KG1 (cell line): ENCODE results near the gene GSS.

ENCODE experiments used
- DNase-seq: peaks from one replicate; lab custom pipeline; 2025; lab: John Stamatoyannopoulos, UW

GSS gene

DNA sequence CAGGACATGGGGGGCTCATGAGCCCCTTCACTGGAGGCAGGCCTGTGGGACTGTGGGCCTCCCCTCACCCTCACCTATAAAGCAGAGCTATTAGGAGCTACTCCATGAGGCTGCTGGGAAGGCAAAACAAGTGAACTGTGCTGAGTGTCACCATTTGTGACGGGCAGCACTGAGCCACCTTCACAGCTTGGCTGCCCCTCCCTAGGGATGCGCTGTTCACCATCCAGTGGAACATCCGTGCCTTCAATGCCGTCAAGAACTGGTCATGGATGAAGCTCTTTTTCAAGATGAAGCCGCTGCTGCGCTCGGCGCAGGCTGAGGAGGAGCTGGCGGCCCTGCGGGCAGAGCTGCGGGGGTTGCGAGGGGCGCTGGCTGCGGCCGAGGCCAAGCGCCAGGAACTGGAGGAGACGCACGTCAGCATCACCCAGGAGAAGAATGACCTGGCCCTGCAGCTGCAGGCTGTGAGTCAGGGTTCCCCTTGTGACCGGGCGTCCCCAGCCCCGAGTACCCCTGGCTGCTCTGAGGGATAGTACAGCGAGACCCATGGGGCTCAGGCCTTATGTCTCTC lies 38.4 kb upstream of the GSS start:
- no peak for DNase-seq

DNA sequence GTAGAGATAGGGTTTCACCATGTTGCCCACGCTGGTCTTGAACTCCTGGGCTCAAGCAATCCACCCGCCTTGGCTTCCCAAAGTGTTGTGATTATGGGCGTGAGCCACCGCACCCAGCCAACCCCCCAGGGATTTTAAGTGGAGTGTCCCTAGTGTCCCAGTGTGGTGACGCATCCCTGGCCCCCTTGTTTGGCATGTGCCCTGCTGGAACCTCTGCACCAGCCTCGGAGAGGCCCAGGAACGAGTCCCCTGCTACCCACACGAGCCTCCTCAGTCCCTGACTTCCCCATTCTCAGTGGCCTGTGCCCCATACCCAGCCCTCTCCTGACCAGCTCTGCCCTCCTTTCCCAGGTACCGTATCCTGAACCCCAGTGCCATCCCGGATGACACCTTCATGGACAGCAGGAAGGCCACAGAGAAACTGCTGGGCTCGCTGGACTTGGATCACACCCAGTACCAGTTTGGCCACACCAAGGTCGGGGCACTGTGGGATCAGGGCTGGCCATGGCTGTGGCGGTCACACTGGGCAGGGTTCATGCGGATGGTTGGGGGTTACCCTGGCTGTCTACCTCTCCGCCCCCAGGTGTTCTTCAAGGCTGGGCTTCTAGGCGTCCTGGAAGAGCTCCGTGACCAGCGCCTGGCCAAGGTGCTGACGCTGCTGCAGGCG lies 37.3 kb upstream of the GSS start:
- DNase-seq, result no peak

GRCh38 chr20:34990661-34991214 lies 35.1 kb upstream of the GSS start:
- no peak for DNase-seq

DNA sequence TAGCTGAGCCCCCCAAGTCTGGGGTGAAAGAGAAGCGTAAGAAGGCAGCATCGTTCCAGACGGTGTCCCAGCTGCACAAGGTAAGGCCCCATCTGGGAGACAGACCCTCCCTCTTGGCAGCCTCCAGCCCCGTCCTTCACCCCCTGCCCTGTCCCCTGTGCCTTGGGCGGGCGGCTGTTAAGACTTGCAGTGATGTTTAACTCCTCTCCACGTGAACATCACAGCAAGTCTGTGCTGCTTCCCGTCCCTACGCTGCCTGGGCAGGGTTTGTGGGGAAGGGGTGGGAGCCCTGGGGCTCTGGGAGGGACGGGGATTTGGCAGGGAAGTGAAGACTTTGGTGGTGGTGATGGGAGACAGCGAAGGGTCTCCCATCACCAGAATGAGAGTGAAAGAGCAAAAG lies 34.6 kb upstream of the GSS start:
- DNase-seq, result no peak

DNA sequence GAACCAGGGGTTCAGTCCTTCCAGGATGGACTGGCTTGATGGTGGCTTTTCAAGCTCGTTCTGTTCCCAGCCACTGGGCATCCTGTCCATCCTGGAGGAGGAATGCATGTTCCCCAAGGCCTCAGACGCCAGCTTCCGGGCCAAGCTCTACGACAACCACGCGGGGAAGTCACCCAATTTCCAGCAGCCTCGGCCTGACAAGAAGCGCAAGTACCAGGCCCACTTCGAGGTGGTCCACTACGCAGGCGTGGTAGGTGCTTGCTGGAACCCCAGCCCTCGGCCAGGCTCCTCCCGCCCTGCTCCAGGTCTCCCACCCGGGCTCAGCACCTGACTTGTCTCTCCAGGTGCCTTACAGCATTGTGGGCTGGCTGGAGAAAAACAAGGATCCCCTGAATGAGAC lies 34.1 kb upstream of the GSS start:
- DNase-seq, result no peak

DNA sequence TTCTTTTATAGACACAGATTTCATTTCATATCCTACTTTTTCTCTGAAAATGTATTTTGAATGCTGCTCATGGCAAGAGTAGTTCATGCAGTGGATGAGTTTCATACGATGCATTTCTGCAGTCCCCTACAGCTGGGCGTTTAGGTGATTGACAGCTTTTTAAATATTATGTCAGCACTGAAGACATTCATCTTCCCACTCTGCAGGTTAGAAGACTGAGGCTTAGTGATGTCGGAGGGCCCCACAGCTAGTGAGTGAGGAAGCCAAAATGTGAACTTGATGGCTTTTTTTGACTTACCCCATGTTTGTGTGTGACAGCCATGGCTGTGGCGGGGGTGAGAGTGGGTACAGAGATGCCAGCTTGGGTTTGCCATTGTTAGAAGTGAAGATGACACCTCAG lies 33.5 kb upstream of the GSS start:
- DNase-seq, result no peak

- no peak for DNase-seq
These were observed 32.6 kb upstream of the GSS start for GRCh38 chr20:34988191-34988540.

- no peak for DNase-seq
These were observed 31.9 kb upstream of the GSS start for GRCh38 chr20:34987288-34988190.

DNA sequence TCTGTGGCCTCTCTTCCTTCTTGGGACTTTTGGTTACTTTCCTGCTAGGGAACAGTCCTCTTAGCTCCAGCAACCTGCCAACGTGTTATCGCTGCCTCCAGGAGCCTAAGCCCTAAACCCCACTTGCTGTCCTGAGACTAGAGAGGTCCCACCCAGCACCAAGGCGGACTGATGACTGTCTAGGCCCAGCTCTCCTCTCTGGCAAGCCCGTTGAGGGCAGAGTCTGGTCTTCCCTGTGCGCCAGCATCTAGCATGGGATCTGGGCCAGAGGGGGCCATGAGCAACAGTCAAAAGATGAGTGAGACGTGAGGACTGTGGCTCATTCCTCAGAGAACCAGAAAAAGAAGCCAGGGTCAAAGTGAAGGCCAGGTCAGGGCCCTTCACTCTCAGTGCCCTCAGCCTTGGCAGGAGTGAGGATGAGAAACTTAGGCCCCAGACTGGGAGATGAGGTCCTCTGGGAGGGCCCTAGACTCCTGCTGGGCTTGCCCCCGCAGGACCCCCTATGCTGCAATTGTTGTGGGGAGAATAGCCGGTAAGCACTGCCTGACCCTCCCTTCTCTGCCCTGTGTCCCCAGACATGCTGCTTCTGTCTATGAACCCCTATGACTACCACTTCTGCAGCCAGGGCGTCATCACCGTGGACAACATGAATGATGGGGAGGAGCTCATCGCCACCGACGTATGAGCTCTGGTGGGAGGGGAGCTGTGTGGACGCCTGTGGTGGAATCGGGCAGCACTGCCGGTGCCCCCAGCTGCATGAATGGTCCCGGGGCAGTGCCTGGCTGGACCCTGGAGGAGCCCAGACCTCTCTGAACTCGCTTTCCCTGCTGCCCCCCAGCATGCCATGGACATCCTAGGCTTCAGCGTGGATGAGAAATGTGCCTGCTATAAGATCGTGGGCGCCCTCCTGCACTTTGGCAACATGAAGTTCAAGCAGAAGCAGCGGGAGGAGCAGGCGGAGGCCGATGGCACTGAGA lies 31.0 kb upstream of the GSS start:
- DNase-seq, result no peak

GRCh38 chr20:34985461-34986310 lies 30.1 kb upstream of the GSS start:
- DNase-seq, result no peak

- DNase-seq, result no peak
These were observed 29.2 kb upstream of the GSS start for GRCh38 chr20:34984756-34985261.

GRCh38 chr20:34983995-34984735 lies 28.6 kb upstream of the GSS start:
- DNase-seq, result no peak

GRCh38 chr20:34983089-34983820 lies 27.6 kb upstream of the GSS start:
- DNase-seq, result no peak

DNA sequence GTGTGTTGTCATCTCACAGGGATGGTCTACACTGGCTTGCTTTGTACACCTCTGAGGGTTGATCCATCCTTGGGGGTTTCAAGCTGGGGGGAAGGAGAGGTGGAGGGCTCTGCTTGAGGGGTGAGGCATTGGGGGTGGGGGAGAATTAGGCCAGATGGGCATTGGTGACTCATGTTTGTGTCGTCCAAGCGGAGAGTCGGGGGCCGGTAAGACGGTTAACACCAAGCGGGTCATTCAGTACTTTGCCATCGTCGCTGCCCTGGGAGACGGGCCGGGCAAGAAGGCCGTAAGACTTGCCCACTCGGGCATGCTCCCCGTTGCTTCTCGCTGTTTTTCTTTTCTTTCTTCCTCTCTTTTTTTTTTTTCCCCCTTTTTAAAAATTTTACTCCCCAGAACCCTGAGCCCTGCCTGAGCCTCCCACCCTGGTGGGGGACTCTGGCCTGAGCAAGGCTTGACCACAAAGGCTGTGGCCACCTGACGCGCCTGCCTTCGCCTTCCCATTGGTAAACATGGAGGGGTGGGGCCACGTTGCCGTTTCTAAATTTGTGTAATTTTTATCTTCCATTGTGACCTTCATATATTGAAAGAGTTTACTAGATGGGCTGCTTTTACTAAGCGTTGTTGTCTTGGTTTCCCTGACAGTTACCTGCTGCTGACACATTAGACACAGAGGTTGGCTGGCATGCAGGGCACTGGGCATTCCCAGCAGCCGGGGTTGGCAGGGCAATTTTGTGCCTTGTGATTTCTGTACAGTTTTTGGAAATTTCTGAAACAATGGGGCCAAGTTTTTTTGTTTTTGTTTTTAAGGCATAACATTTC lies 26.9 kb upstream of the GSS start:
- no peak for DNase-seq

DNA sequence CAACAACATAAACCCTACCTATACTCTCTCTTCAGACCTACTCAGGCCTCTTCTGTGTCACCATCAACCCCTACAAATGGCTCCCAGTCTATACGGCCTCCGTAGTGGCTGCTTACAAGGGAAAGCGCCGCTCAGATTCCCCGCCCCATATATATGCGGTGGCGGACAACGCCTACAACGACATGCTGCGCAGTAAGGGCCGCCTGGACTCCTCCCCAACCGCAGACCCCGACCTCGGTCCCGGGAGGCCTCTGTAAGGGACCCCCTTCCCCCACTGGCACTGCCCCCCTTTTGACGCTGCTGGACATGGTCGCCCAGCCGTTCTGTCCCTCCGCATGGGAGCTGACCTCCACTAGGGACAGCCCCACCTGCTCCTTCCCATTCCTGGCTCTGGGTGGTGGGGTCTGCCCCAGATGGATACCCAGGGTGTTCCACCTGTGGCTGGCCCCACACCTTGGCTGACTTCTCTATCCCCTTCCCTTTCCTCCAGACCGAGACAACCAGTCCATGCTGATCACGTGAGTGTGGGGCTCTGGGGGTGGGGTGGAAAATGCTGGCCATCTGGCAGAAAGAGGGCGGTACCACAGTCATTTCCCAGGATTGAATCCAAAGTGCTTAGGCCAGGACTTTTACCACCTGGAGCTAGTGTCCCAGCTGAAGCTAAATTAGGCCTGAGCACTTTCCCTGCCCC lies 25.1 kb upstream of the GSS start:
- DNase-seq, result no peak

DNA sequence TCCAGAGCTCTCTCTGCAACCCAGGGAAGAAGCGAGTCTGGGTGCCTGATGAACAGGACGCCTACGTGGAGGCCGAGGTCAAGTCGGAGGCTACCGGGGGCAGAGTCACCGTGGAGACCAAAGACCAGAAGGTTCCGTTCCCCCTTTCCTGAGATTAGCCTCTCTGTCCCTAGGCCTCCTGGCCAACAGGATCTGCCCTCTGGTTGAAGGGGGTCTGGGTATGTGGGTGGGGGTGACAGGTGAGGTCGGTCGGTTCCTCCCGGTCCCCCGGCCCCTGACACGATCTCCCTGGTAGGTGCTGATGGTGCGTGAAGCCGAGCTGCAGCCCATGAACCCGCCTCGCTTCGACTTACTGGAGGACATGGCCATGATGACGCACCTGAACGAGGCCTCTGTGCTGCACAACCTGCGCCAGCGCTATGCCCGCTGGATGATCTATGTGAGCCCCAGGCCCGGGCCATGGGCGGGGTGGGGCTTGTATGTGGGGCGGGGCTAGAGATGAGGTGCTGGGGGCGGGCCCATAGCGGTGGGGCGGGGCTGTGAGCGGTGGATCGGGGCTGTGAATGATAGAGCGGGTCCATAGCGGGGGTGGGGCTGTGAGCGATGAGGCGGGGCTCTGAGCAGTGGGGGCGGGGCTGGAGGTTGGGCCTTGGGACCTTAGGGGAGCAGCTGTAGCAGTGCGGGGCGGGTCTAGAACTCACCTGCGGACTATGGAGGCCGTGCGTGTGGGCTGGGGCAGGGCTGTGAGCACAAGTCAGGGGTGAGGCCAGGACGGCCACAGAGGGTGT lies 24.0 kb upstream of the GSS start:
- DNase-seq, result no peak
